Gastrocnemius medialis (tissue), 4 donors: ENCODE measurements around the gene SLC48A1. TPM values are rescaled to one million over a fixed set of nuclear protein-coding genes. Genes with fewer than 3 reads are reported as not detected.

ENCODE experiments used
- ATAC-seq, 2 donors: fragments of 150-250 bp; one replicate each; pipeline ENCODE4 v1.9.1; 2016
- DNase-seq, 2 donors: peaks; one replicate each; pipeline ENCODE4 v3.0.0-alpha.2; 2019
- H3K27ac ChIP-seq, 4 donors: fragments of 200-600 bp; sonication (generic); 1 replicate in 1 of 4; 2 replicates in 3 of 4; pipeline ENCODE4 v1.5.1; 2016 to 2018; ENCODE audit warnings: mild to moderate bottlenecking in 2 of 4, moderate library complexity in 1 of 4
- H3K27me3 ChIP-seq, 3 donors: fragments of 200-600 bp; sonication (generic) in 2 of 3; 1 replicate in 1 of 3; 2 replicates in 2 of 3; pipeline versions ENCODE4 v1.5.1 to v1.6.0; 2016 to 2019; ENCODE audit warnings: mild to moderate bottlenecking in 1 of 3, moderate library complexity in 1 of 3
- H3K36me3 ChIP-seq, 2 donors: fragments of 200-600 bp; sonication (generic) in 1 of 2; one replicate each; pipeline ENCODE4 v1.5.1; 2017 to 2018
- H3K4me1 ChIP-seq, 2 donors: fragments of 200-600 bp; sonication (generic) in 1 of 2; one replicate each; pipeline ENCODE4 v1.5.1; 2016 to 2017; ENCODE audit warnings: mild to moderate bottlenecking in 2 of 2
- H3K4me3 ChIP-seq, 4 donors: fragments of 200-600 bp; sonication (generic) in 3 of 4; 1 replicate in 1 of 4; 2 replicates in 3 of 4; pipeline ENCODE4 v1.5.1; 2016 to 2019; ENCODE audit warnings: mild to moderate bottlenecking in 2 of 4
- H3K9me3 ChIP-seq, 3 donors: fragments of 200-600 bp; sonication (generic) in 2 of 3; 1 replicate in 1 of 3; 2 replicates in 2 of 3; pipeline ENCODE4 v1.5.1; 2016 to 2019
- POLR2A ChIP-seq, 2 donors: fragments of 450-650 bp; IDR thresholded peaks; one replicate each; pipeline ENCODE4 v1.6.1; 2017; ENCODE audit warnings: antibody characterized with exemption in 2 of 2, mild to moderate bottlenecking in 2 of 2, moderate library complexity in 2 of 2
- in situ Hi-C, 4 donors: fragments of 200-750 bp; cut with MboI; loops; one replicate each; pipeline versions ENCODE4 v1.15.0 to v1.8.0; 2017; ENCODE audit warnings: low sequenced_read_pairs in 4 of 4
- intact Hi-C: fragments of 100-400 bp; cut with DNase I; formaldehyde crosslinking; loops from one replicate; pipeline ENCODE4 v1.15.1; 2023; ENCODE audit warnings: low total_unique reads
- total RNA-seq, 4 donors: library from RNA; depleted of rRNA; stranded (reverse); fragments of >200 nt; gene quantifications; one replicate each; pipeline versions ENCODE4 v1.1.0 to v1.2.3, GENCODE V29; 2016
- TF ChIP-seq, protein P1 (sequence below), 5 experiments: fragments of 450-650 bp in 3 of 5; fragments of 200-600 bp in 2 of 5; sonication (generic) in 2 of 5; IDR thresholded peaks in 4 of 5; conservative IDR thresholded peaks in 1 of 5; 1 replicate in 4 of 5; 2 replicates in 1 of 5; pipeline ENCODE4 v1.5.1; 2016 to 2019; ENCODE audit warnings: antibody characterized with exemption in 5 of 5, mild to moderate bottlenecking in 3 of 5, moderate library complexity in 3 of 5

Gene SLC48A1
- total RNA-seq, 4 donors from 2014 or later = 28.3 to 62.6 (median 45.6) TPM

DNA sequence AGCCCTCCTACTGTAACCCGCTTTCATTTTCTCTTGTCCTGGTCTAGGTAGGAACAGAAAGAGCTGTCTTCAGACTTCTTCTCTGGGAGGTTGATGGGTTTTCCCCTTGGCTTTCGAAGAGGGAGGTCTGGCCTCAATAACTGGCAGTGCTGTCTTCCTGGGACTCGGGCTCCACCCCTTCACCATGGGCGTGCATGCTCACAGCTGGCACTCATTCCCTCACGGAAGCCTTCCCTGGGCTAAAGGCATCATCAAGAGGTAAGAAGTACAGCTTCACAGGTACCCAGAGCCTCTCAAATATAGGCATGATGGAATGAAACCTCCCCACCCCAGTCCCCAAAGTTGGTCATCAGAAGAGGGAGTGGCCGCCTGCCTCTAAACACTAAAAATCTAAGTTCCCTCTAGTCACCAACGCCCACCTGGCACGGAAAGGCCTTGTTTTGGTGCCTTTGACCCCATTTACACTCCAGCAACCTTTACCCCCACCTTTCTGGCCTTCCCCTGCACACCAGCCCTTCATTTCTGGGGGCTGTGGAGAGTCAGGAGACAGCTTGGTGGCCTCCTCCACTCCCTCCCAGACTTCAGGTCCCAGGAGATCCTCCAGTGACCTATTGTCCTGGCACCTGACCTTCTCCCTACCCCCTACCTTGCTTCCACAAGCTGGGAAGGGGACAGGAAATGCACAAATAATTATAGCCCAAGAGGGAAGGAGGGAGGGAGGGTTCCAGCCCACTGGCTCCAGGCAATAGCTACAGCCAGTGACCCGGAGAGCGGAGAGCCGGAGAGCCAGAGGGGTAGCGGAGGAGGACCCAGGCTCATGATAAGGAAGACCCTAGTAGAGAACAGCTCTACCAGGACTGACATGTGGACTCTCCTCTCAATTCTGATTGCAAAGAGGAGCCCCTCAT is 17.1 kb upstream of the SLC48A1 start:
- Histone ChIP-seq H3K27me3 (no peaks in the 10 kb centered on the region), H3K27ac (peak overlapping the region; percentile 75 to 90 (median 78)), H3K36me3 (no peaks in the 10 kb centered on the region), H3K4me1 (peaks cover 41 to 50% of the 10 kb centered on the region in 2 donors), H3K4me3 (peak overlapping the region; percentile 62 to 91 (median 72)), H3K9me3 (no peaks in the 10 kb centered on the region)
- TF ChIP-seq POLR2A (IDR thresholded peaks at IDR 0.05) = no peak
- TF ChIP-seq, protein P1, sequence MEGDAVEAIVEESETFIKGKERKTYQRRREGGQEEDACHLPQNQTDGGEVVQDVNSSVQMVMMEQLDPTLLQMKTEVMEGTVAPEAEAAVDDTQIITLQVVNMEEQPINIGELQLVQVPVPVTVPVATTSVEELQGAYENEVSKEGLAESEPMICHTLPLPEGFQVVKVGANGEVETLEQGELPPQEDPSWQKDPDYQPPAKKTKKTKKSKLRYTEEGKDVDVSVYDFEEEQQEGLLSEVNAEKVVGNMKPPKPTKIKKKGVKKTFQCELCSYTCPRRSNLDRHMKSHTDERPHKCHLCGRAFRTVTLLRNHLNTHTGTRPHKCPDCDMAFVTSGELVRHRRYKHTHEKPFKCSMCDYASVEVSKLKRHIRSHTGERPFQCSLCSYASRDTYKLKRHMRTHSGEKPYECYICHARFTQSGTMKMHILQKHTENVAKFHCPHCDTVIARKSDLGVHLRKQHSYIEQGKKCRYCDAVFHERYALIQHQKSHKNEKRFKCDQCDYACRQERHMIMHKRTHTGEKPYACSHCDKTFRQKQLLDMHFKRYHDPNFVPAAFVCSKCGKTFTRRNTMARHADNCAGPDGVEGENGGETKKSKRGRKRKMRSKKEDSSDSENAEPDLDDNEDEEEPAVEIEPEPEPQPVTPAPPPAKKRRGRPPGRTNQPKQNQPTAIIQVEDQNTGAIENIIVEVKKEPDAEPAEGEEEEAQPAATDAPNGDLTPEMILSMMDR (IDR thresholded peaks at IDR 0.05 in 4 of 5, conservative IDR thresholded peaks at IDR 0.05 in 1 of 5) = no peak
- no peak for DNase-seq
- ATAC-seq = no peak
- in situ Hi-C loops = no loop called here
- intact Hi-C loops = loop anchor here (5.0 kb wide), 1 partner anchor 39 kb away; no protein-coding TSS in a partner anchor

- Histone ChIP-seq H3K9me3 (no peaks in the 10 kb centered on the region), H3K4me1 (peaks cover 32 to 38% of the 10 kb centered on the region in 2 donors), H3K27ac (peak overlapping the region; percentile 75 to 90 (median 78)), H3K27me3 (no peaks in the 10 kb centered on the region), H3K36me3 (no peaks in the 10 kb centered on the region), H3K4me3 (peak overlapping the region; percentile 62 to 91 (median 72))
- in situ Hi-C loops = no loop called here
- intact Hi-C loops = loop anchor here (5.0 kb wide), 1 partner anchor 40 kb away; no protein-coding TSS in a partner anchor
- DNase-seq (no peak), ATAC-seq (no peak)
- no peak for TF ChIP-seq POLR2A (IDR thresholded peaks at IDR 0.05)
- TF ChIP-seq, protein P1 (IDR thresholded peaks at IDR 0.05 in 4 of 5, conservative IDR thresholded peaks at IDR 0.05 in 1 of 5) = no peak
Measured at GRCh38 chr12:47757364-47757839, 15.6 kb upstream of the SLC48A1 start.

DNA sequence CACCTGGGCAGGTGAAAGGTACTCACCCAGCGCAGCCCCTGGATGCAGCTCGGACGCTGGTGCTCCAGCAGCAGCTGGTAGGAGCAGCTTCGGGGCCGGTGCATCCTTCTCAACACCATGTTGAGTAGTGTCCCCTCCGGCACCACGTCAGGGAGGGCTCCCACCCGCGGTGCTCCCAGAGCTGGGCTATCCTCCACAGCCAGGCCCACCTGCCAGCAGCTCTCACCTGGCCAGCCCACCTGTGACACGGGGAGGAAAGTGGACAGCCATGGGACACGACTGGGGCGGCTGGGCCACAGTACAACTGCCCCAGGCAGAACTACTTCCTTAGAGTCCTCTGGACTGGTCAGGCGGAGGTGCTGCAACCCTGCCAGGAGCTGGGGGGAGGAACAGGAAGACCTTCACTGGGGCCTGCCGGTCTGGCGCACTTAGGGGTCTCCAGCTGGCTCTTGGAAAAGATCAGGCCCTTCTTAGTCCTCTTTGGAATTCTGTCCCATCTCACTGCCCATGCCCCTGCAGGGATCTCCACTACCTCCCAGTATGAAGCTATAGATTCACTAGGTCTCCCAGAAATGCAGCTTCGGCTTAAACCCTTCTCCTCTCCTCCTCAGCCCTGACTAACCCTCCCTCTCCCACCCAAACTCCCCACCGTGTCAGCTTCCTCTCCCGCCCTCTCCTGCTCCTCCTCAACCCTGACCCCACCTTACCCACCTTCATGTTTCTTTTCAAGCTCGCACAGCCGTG is 15.0 kb upstream of the SLC48A1 start:
- no peak for ATAC-seq
- no peaks in the 10 kb centered on the region for H3K36me3 ChIP-seq
- peak overlapping the region; percentile 50 to 90 (median 78) for H3K27ac ChIP-seq
- H3K4me1 ChIP-seq = peaks cover 26 to 32% of the 10 kb centered on the region in 2 donors
- in situ Hi-C loops = no loop called here
- no peak for DNase-seq
- no peaks in the 10 kb centered on the region for H3K9me3 ChIP-seq
- H3K27me3 ChIP-seq = no peaks in the 10 kb centered on the region
- no peak for TF ChIP-seq POLR2A (IDR thresholded peaks at IDR 0.05)
- peak overlapping the region; percentile 62 to 91 (median 72) for H3K4me3 ChIP-seq
- intact Hi-C loops = loop anchor here (2.0 to 5.0 kb wide), 2 partner anchors 15 to 41 kb away; no protein-coding TSS in a partner anchor

DNA sequence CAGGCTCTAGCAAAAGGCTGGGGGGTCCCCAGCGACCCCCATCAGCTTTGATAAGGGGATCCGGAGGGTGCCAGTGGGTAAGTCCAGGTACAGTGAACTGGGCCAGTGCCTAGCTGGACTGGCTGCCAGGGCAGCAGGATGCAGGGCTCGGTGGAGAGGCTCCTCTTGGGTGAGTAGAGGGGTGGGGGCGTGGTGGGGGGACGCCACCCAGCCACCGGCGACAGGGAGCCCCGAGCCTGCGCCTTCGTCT is 14.5 kb upstream of the SLC48A1 start:
- H3K27ac ChIP-seq = peak overlapping the region; percentile 50 to 90 (median 78)
- H3K9me3 ChIP-seq = no peaks in the 10 kb centered on the region
- H3K4me3 ChIP-seq = peak overlapping the region; percentile 62 to 91 (median 72)
- ATAC-seq (no peak), DNase-seq (no peak)
- H3K4me1 ChIP-seq = peaks cover 21 to 27% of the 10 kb centered on the region in 2 donors
- in situ Hi-C loops = no loop called here
- peak in 1 of 2 donors; percentile 12 for TF ChIP-seq POLR2A (IDR thresholded peaks at IDR 0.05)
- TF ChIP-seq, protein P1 (IDR thresholded peaks at IDR 0.05 in 4 of 5, conservative IDR thresholded peaks at IDR 0.05 in 1 of 5) = no peak
- intact Hi-C loops = loop anchor here (2.0 to 5.0 kb wide), 2 partner anchors 16 to 41 kb away; no protein-coding TSS in a partner anchor
- no peaks in the 10 kb centered on the region for H3K36me3 ChIP-seq
- H3K27me3 ChIP-seq = no peaks in the 10 kb centered on the region
